ENCODE data around the gene RFX4.

Gene RFX4

GRCh38 chr12:106576848-106577247 is 6.0 kb upstream of the RFX4 start:
- peaks cover 27% of the 10 kb centered on the region for H3K27me3 ChIP-seq (ENCODE audit: insufficient read depth, poor library complexity, severe bottlenecking)
- no peak overlapping the region for H3K4me3 ChIP-seq (replicated peaks; ENCODE audit: insufficient read depth, low read length)
- TF ChIP-seq REST (IDR thresholded peaks at IDR 0.05; ENCODE audit: insufficient replicate concordance, low read depth) (no peak), CTCF (IDR thresholded peaks at IDR 0.05; ENCODE audit: insufficient read depth, low read length) (no peak), SPI1 (IDR thresholded peaks at IDR 0.05; ENCODE audit: borderline replicate concordance, low read depth) (no peak), GABPA (IDR thresholded peaks at IDR 0.05; ENCODE audit: low read depth) (no peak), POLR2AphosphoS5 (IDR thresholded peaks at IDR 0.05; ENCODE audit: low read depth) (no peak)
- no peak overlapping the region for H3K27ac ChIP-seq (replicated peaks)
- no peak for DNase-seq (ENCODE audit: low read depth in 1 of 2, low spot score in 1 of 2)

GRCh38 chr12:106580671-106581508 is 1.9 kb upstream of the RFX4 start:
- Histone ChIP-seq H3K4me3 (replicated peaks; ENCODE audit: insufficient read depth, low read length) (no peak overlapping the region), H3K27me3 (ENCODE audit: insufficient read depth, poor library complexity, severe bottlenecking) (peaks cover 61% of the 10 kb centered on the region), H3K27ac (replicated peaks) (no peak overlapping the region)
- no peak for DNase-seq (ENCODE audit: low read depth in 1 of 2, low spot score in 1 of 2)
- TF ChIP-seq CTCF (IDR thresholded peaks at IDR 0.05; ENCODE audit: insufficient read depth, low read length) (no peak), REST (IDR thresholded peaks at IDR 0.05; ENCODE audit: insufficient replicate concordance, low read depth) (no peak), POLR2AphosphoS5 (IDR thresholded peaks at IDR 0.05; ENCODE audit: low read depth) (no peak), GABPA (IDR thresholded peaks at IDR 0.05; ENCODE audit: low read depth) (no peak), SPI1 (IDR thresholded peaks at IDR 0.05; ENCODE audit: borderline replicate concordance, low read depth) (no peak)

- Histone ChIP-seq H3K27ac (replicated peaks) (no peak overlapping the region), H3K4me3 (replicated peaks; ENCODE audit: insufficient read depth, low read length) (no peak overlapping the region), H3K27me3 (ENCODE audit: insufficient read depth, poor library complexity, severe bottlenecking) (peaks cover 69% of the 10 kb centered on the region)
- DNase-seq (ENCODE audit: low read depth in 1 of 2, low spot score in 1 of 2) = no peak
- TF ChIP-seq REST (IDR thresholded peaks at IDR 0.05; ENCODE audit: insufficient replicate concordance, low read depth) = peak; percentile 89
- TF ChIP-seq SPI1 (IDR thresholded peaks at IDR 0.05; ENCODE audit: borderline replicate concordance, low read depth) = no peak
These were observed 1.1 kb upstream of the RFX4 start for GRCh38 chr12:106581543-106582248.

All from HL-60 (cell line).